Measurements from ENCODE around the gene JCAD.

DNA sequence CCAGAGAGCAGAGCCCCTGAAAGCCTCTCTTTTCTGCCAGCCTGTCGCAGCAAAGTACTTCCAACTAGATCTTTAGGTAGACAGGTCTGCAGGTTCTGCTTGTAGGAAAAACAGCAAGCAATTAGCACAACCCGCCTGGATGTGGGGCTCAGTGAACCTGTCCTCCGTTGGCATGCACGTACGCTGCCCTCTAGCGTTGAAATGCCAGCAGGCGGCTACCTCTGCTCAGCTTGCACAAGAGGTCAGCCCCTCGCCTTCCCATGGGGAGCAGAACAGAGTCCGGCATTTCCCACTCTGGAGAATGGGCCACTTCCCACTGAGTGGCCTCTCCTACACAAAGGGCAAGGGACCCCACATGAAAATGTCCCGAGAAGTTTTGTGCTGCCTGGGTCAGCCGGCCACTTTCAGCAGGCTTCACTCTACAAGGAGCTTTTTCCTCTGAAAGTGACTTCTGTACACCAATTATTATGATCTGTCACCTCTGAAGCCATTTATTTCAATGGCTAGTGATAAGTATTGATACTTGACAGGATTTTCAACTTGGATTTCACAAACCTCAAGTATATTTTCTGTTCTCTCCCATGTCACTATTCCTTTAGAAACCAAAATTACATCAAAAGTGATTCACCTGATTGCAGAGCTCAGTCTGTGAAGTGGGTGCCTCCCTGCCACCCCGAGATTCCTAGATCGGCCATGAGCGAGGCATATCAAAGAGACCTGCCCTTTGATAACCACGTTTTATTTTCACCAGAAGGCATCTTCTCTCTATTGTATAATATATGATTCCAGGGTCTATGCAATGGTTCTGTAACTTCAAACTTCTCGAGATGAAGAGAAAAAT lies 56.7 kb downstream of the JCAD start:
- TF ChIP-seq POLR2A (IDR thresholded peaks at IDR 0.05) (no peak), POLR2AphosphoS5 (IDR thresholded peaks at IDR 0.05) (peak; percentile 18)
- TF ChIP-seq, protein P1, sequence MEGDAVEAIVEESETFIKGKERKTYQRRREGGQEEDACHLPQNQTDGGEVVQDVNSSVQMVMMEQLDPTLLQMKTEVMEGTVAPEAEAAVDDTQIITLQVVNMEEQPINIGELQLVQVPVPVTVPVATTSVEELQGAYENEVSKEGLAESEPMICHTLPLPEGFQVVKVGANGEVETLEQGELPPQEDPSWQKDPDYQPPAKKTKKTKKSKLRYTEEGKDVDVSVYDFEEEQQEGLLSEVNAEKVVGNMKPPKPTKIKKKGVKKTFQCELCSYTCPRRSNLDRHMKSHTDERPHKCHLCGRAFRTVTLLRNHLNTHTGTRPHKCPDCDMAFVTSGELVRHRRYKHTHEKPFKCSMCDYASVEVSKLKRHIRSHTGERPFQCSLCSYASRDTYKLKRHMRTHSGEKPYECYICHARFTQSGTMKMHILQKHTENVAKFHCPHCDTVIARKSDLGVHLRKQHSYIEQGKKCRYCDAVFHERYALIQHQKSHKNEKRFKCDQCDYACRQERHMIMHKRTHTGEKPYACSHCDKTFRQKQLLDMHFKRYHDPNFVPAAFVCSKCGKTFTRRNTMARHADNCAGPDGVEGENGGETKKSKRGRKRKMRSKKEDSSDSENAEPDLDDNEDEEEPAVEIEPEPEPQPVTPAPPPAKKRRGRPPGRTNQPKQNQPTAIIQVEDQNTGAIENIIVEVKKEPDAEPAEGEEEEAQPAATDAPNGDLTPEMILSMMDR (IDR thresholded peaks at IDR 0.05) = peak; percentile 33 to 79 (median 55)

All from prostate gland (tissue), 2 donors.